Hematopoietic multipotent progenitor cell treated with erythropoietin and hydrocortisone succinate and interleukin-3 and kit ligand, for 17 days (in vitro differentiated cells): Measurements from ENCODE around the gene ZNF169.
"Not testable (repeated sequence)": the region's sequence is repeated elsewhere in the genome, so short reads cannot be mapped to it uniquely, and the experiment has no call there.

Source experiments
- DNase-seq: peaks from one replicate; pipeline ENCODE4 v3.0.0-alpha.2; 2015; ENCODE audit warnings: low spot score

ZNF169 gene

GRCh38 chr9:94287877-94288513 lies 28.9 kb downstream of the ZNF169 start:
- no peak for DNase-seq

- DNase-seq, result no peak
Observed at GRCh38 chr9:94289691-94290090, 30.6 kb downstream of the ZNF169 start.

- DNase-seq, result no peak
Observed at GRCh38 chr9:94298949-94299599, 40.0 kb downstream of the ZNF169 start.

- peak; percentile 31 for DNase-seq
Observed at GRCh38 chr9:94300470-94301301, 41.6 kb downstream of the ZNF169 start.

GRCh38 chr9:94301583-94301982 lies 42.5 kb downstream of the ZNF169 start:
- DNase-seq, result no peak

- no peak for DNase-seq
Observed at GRCh38 chr9:94302426-94302825, 43.3 kb downstream of the ZNF169 start.

GRCh38 chr9:94303321-94303720 lies 44.2 kb downstream of the ZNF169 start:
- DNase-seq, result no peak

GRCh38 chr9:94315034-94315984 lies 56.2 kb downstream of the ZNF169 start:
- DNase-seq, result not testable (repeated sequence)

GRCh38 chr9:94316236-94316635 lies 57.1 kb downstream of the ZNF169 start:
- DNase-seq, result not testable (repeated sequence)

- DNase-seq, result not testable (repeated sequence)
Observed at GRCh38 chr9:94317949-94318657, 59.0 kb downstream of the ZNF169 start.

GRCh38 chr9:94322342-94322940 lies 63.3 kb downstream of the ZNF169 start:
- DNase-seq, result not testable (repeated sequence)

GRCh38 chr9:94323153-94323798 lies 64.2 kb downstream of the ZNF169 start:
- DNase-seq, result not testable (repeated sequence)

GRCh38 chr9:94325583-94325982 lies 66.5 kb downstream of the ZNF169 start:
- not testable (repeated sequence) for DNase-seq

GRCh38 chr9:94328544-94328943 lies 69.4 kb downstream of the ZNF169 start, which contains the start of gene NUTM2F:
TSS of gene NUTM2F (minus strand) at chr9:94328644. CDS start at chr9:94328623, 21 bp downstream.
- DNase-seq, result not testable (repeated sequence)

- not testable (repeated sequence) for DNase-seq
Observed at GRCh38 chr9:94336445-94336844, 77.3 kb downstream of the ZNF169 start.

GRCh38 chr9:94338723-94339122 lies 79.6 kb downstream of the ZNF169 start:
- DNase-seq, result not testable (repeated sequence)

GRCh38 chr9:94339657-94340056 lies 80.6 kb downstream of the ZNF169 start:
- DNase-seq, result not testable (repeated sequence)

- DNase-seq, result not testable (repeated sequence)
Observed at GRCh38 chr9:94340750-94341149, 81.7 kb downstream of the ZNF169 start.

GRCh38 chr9:94341703-94342102 lies 82.6 kb downstream of the ZNF169 start:
- DNase-seq, result not testable (repeated sequence)

- DNase-seq, result not testable (repeated sequence)
Observed at GRCh38 chr9:94347451-94347850, 88.4 kb downstream of the ZNF169 start.
